ENCODE data around the gene C5orf15.

Gene C5orf15

GRCh38 chr5:134001938-134002731 is 33.7 kb upstream of the C5orf15 start (continued):
- TF ChIP-seq ZFP3 (CRISPR knock-in tag; IDR thresholded peaks at IDR 0.05) (no peak), BACH2 (CRISPR knock-in tag; IDR thresholded peaks at IDR 0.05; ENCODE audit: borderline replicate concordance) (no peak), GLIS3 (CRISPR knock-in tag; IDR thresholded peaks at IDR 0.05) (no peak), PATZ1 (CRISPR knock-in tag; IDR thresholded peaks at IDR 0.05; ENCODE audit: borderline replicate concordance) (no peak), ZNF565 (CRISPR knock-in tag; conservative IDR thresholded peaks at IDR 0.05; ENCODE audit: low read depth) (no peak), RARB (CRISPR knock-in tag; IDR thresholded peaks at IDR 0.05) (no peak), OSR1 (CRISPR knock-in tag; IDR thresholded peaks at IDR 0.05) (no peak), ISL1 (CRISPR knock-in tag; IDR thresholded peaks at IDR 0.05) (no peak), TOX (CRISPR knock-in tag; IDR thresholded peaks at IDR 0.05; ENCODE audit: borderline replicate concordance) (no peak)

- ATAC-seq = no peak
- TF ChIP-seq ZNF565 (CRISPR knock-in tag; conservative IDR thresholded peaks at IDR 0.05; ENCODE audit: low read depth) (no peak), ARNTL (CRISPR knock-in tag; IDR thresholded peaks at IDR 0.05; ENCODE audit: borderline replicate concordance, low read depth) (no peak), ZNF8 (CRISPR knock-in tag; IDR thresholded peaks at IDR 0.05) (no peak), ISL1 (CRISPR knock-in tag; IDR thresholded peaks at IDR 0.05) (no peak), SNAI2 (CRISPR knock-in tag; IDR thresholded peaks at IDR 0.05) (no peak), CSRNP3 (CRISPR knock-in tag; IDR thresholded peaks at IDR 0.05) (no peak), GLIS3 (CRISPR knock-in tag; IDR thresholded peaks at IDR 0.05) (no peak), ZFP3 (CRISPR knock-in tag; IDR thresholded peaks at IDR 0.05) (no peak), BACH2 (CRISPR knock-in tag; IDR thresholded peaks at IDR 0.05; ENCODE audit: borderline replicate concordance) (no peak)
Measured at GRCh38 chr5:134000696-134001453, 32.5 kb upstream of the C5orf15 start.

GRCh38 chr5:134000091-134000511 is 31.7 kb upstream of the C5orf15 start:
- TF ChIP-seq POU6F1 (CRISPR knock-in tag; IDR thresholded peaks at IDR 0.05; ENCODE audit: borderline replicate concordance, low read depth) (no peak), ARNTL (CRISPR knock-in tag; IDR thresholded peaks at IDR 0.05; ENCODE audit: borderline replicate concordance, low read depth) (no peak), ZFP30 (CRISPR knock-in tag; IDR thresholded peaks at IDR 0.05) (no peak), ZNF565 (CRISPR knock-in tag; conservative IDR thresholded peaks at IDR 0.05; ENCODE audit: low read depth) (no peak), CSDC2 (CRISPR knock-in tag; IDR thresholded peaks at IDR 0.05) (no peak), OSR1 (CRISPR knock-in tag; IDR thresholded peaks at IDR 0.05) (no peak), GLIS3 (CRISPR knock-in tag; IDR thresholded peaks at IDR 0.05) (no peak), TSHZ2 (CRISPR knock-in tag; IDR thresholded peaks at IDR 0.05) (no peak), RARB (CRISPR knock-in tag; IDR thresholded peaks at IDR 0.05) (no peak), ZNF70 (CRISPR knock-in tag; IDR thresholded peaks at IDR 0.05) (no peak)
- ATAC-seq = no peak
